GM06990 (cell line): ENCODE results near the gene KLHL17.

ENCODE experiments used
- DNase-seq: peaks from one replicate; pipeline ENCODE4 v3.0.0-alpha.2; 2011; ENCODE audit not compliant: insufficient read length; ENCODE audit errors: extremely low read depth
- H3K27me3 ChIP-seq: replicated peaks from 2 replicates; pipeline ENCODE4 v1.6.0; 2011; ENCODE audit warnings: low read length; ENCODE audit not compliant: control insufficient read depth, insufficient read depth
- H3K36me3 ChIP-seq: 2 replicates; pipeline ENCODE4 v1.5.1; 2011; ENCODE audit warnings: low read length; ENCODE audit not compliant: control insufficient read depth, insufficient read depth
- H3K4me3 ChIP-seq: replicated peaks from 2 replicates; pipeline ENCODE4 v1.5.1; 2011; ENCODE audit warnings: low read depth, mild to moderate bottlenecking, control low read depth, low read length
- CTCF ChIP-seq: IDR thresholded peaks from 2 replicates; pipeline ENCODE4 v1.5.1; 2011; ENCODE audit warnings: low read length, control low read depth, mild to moderate bottlenecking, inconsistent platforms; ENCODE audit not compliant: insufficient read depth, poor library complexity, severe bottlenecking

The KLHL17 gene

GRCh38 chr1:1001057-1001783, 40.8 kb downstream of the KLHL17 start:
- peak overlapping the region; percentile 18 for H3K4me3 ChIP-seq
- no peaks in the 10 kb centered on the region; the same call in 1 of the 2 replicates for H3K36me3 ChIP-seq
- no peak for DNase-seq
- TF ChIP-seq CTCF = no peak
- H3K27me3 ChIP-seq = peaks cover 3% of the 10 kb centered on the region

GRCh38 chr1:1003618-1004419, 43.4 kb downstream of the KLHL17 start:
- Histone ChIP-seq H3K27me3 (peaks cover 3% of the 10 kb centered on the region), H3K36me3 (no peaks in the 10 kb centered on the region; the same call in 1 of the 2 replicates), H3K4me3 (no peak overlapping the region)
- DNase-seq = no peak
- TF ChIP-seq CTCF = no peak

- Histone ChIP-seq H3K4me3 (no peak overlapping the region), H3K36me3 (no peaks in the 10 kb centered on the region; the same call in 1 of the 2 replicates), H3K27me3 (peaks cover 3% of the 10 kb centered on the region)
- DNase-seq = no peak
- no peak for TF ChIP-seq CTCF
Measured at GRCh38 chr1:1004420-1004779, 44.0 kb downstream of the KLHL17 start.

- Histone ChIP-seq H3K36me3 (no peaks in the 10 kb centered on the region; the same call in 1 of the 2 replicates), H3K4me3 (no peak overlapping the region), H3K27me3 (peaks cover 3% of the 10 kb centered on the region)
- DNase-seq = no peak
- TF ChIP-seq CTCF = no peak
Measured at GRCh38 chr1:1004780-1005697, 44.7 kb downstream of the KLHL17 start.

- TF ChIP-seq CTCF = no peak
- no peak overlapping the region for H3K4me3 ChIP-seq
- H3K27me3 ChIP-seq = peaks cover 3% of the 10 kb centered on the region
- H3K36me3 ChIP-seq = no peaks in the 10 kb centered on the region; the same call in 1 of the 2 replicates
- no peak for DNase-seq
Measured at GRCh38 chr1:1005774-1006304, 45.5 kb downstream of the KLHL17 start.
